GM23338 (cell line): ENCODE results near the gene ETNK1.

ENCODE experiments used
- CTCF ChIP-seq, 2 experiments: fragments of 200-600 bp in 1 of 2; sonication (generic) in 1 of 2; conservative IDR thresholded peaks; 2 replicates each; pipeline versions ENCODE4 v1.5.1 to v1.6.1; 2016 to 2017; ENCODE audit warnings: antibody characterized with exemption in 2 of 2, low read depth in 2 of 2, mild to moderate bottlenecking in 2 of 2, moderate library complexity in 1 of 2
- NANOG ChIP-seq: IDR thresholded peaks from 2 replicates; pipeline ENCODE4 v1.6.1; 2016; ENCODE audit warnings: antibody characterized with exemption, borderline replicate concordance

GRCh38 chr12:22577667-22578066, 47.3 kb upstream of the ETNK1 start:
- no peak for TF ChIP-seq CTCF (conservative IDR thresholded peaks at IDR 0.05; ENCODE audit: low read depth in 2 of 2)
- TF ChIP-seq NANOG, result no peak
